HL-60/S4 (cell line): ENCODE data around the gene GRPEL2.
"Not testable (repeated sequence)": the region's sequence is repeated elsewhere in the genome, so short reads cannot be mapped to it uniquely, and the experiment has no call there.

ENCODE experiments used
- in situ Hi-C: fragments of 300-500 bp; cut with MboI; formaldehyde crosslinking; loops from 2 replicates; pipeline ENCODE4 v1.14.3; 2022; ENCODE audit warnings: low sequenced_read_pairs

The GRPEL2 gene

DNA sequence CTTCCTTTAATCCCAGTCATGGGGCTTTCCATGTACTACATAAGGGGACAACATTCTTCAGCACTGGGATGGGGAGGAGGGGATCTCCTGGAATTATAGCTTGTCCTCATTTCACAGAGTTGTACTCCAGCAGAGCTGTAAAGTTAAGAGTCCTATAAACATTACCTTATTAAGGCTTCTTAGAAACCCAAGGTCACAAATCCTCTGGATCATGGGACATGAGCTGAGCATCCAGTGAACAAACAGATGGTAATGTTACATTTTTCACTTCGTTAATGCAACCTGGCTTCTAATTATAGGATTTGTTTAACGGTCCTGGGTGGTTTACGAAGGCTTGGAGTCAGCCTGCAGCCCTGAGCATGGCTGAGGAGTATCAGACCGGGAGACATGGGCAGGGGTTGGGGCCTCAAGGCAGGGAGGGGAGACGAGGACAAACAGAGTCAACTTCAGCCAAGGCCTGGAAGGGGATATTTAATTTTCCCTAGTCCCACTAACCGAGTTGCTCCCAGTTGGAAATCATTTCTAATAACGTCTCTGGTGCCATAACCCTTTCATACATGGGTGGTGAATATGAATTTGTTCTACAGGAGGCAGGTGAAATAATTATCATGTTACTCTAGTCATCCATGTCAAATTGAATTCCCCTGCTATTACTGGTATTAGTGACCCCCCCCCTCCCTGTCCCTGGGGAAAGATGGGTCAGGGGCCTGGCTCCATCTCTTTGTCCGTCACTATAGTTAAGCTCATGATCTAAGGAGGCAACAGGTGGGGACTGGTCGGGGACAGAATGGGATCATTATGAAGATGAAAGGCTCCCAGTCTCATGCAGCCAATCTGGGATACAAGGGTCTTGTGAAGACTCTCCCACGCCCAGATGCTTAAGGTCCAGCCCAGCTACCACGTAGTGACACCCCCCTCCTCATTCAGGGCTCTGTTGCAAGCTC, 44.5 kb downstream of the GRPEL2 start:
- in situ Hi-C loops, result loop anchor here (10.0 kb wide), 1 partner anchor 45 kb away; no protein-coding TSS in a partner anchor

DNA sequence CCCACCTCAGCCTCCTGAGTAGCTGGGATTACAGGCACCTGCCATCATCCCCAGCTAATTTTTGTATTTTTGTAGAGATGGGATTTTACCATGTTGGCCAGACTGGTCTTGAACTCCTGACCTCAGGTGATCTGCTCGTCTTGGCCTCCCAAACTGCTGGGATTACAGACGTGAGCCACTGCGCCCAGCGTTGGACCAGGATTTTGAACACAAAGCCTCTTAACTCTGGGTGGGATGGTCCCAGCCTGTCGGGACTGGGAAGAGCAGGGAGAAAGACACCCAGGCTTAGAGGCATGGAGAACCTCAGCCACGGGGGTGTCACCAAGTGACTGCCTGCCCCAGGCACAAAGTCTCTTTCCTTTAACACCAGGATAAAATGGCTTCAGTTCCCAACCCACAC, 45.8 kb downstream of the GRPEL2 start:
- in situ Hi-C loops, result not testable (repeated sequence)

DNA sequence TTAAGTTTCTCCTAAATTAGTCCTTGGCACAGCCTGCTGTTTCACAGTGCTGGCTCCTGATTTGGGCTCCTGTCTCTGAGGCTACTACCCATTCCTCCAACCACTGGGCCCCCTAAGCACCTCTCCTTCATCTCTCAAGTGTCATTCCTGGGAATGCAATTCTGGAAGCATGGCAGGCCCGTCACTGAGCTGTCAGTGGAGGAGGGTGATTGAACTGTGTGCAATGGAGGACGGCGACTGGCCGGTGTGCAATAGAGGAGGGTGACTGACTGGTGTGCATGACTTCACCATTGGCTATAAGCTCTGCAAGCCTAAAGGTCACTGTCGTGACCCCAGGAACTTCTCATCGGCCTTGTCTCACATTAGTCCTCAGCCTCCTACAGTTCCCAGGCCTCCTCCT, 46.2 kb downstream of the GRPEL2 start:
- in situ Hi-C loops, result no loop called here

DNA sequence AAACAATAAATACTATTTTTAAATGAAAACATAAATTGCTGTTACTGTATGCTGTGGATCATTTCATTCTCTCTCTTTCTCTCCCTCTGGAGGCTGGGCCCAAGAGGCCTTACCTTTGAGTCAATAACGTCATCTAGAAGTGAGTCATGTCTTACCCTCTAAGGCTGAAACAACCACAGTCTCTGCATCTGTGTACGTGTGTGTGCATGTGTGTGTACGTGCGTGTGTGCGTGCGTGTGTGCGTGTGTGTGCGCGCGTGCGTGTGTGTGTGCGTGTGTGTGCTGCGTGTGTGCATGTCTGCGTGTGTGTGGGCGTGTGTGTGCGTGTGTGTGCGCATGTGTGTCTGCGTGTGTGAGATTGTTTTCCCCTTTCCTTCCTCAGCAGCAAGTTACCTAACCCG, 47.4 kb downstream of the GRPEL2 start:
- in situ Hi-C loops, result no loop called here

- in situ Hi-C loops, result not testable (repeated sequence)
These were observed 49.7 kb downstream of the GRPEL2 start for GRCh38 chr5:149394996-149395395.

- in situ Hi-C loops, result no loop called here
These were observed 52.2 kb downstream of the GRPEL2 start for GRCh38 chr5:149397530-149397929.

DNA sequence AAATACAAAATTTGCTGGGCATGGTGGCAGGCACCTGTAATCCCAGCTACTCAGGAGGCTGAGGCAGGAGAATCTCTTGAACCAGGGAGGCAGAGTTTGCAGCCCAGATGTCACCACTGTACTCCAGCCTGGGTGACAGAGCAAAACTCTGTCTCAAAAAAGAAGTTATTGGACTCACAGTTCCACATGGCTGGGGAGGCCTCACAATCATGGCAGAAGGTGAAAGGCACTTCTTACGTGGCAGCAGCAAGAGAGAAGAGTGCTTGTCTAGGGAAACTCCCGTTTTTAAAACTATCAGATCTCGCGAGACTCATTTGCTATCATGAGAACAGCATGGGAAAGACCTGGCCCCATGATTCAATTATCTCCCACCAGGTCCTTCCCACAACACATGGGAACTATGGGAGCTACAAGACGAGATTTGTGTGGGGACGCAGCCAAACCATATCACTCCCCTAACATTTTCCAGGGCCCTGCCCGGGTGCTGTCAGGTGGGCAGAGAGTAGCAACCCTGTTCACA, 53.5 kb downstream of the GRPEL2 start:
- in situ Hi-C loops, result not testable (repeated sequence)

GRCh38 chr5:149399775-149400174, 54.5 kb downstream of the GRPEL2 start:
- in situ Hi-C loops, result no loop called here

DNA sequence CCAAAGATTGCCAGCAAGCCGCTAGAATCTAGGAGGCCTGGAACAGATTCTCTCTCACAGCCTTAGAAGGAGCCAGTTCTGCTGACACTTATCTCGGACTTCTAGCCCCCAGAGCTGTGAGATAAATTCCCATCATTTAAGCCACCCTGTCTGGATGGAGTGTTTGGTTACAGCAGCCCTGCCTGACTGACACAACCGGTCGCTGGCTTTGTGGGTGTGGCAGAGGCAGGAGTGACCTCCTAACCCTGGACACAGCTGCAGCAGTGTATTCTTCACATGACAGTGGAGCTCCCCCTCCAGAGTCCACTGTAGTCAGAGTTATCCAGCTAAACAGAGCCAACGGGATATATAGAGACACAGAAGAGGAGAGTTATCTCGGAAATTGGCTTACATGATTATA, 55.0 kb downstream of the GRPEL2 start:
- in situ Hi-C loops, result no loop called here

DNA sequence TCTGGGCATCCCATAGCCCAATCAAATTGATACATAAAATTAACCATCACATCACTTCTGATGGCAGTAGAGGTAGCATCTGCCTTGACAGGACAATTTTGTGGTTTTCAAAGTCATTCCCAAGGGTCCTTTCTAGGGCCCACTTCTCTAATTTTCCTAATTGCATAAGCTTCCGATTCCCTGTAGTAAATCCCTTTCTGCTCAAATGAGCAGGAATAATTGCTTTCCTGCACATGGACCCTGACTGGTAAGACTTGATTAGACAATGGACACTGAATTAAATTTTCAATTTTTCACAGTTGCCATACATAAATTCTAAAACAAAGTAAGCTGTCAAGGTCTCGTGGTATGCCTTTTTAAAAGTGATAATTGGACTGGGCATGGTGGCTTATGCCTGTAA, 55.8 kb downstream of the GRPEL2 start:
- in situ Hi-C loops, result no loop called here

DNA sequence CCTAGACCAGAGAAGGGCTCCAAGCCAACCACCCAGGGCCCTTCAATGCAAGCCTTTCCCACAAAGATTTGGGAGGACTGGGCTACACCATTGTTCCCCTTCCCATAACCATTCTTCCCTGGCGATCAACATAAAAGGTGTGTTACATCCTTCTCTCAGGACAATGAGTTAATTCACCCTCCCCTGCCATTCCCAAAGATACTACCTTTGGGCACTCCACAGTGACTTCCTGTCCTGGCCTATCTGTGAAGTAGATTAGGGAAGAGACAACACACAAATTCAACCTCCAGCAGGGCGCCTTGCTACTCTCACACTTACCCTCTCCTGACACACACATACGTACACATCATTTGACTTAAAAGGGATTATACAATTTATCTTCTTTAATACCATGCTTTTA, 57.0 kb downstream of the GRPEL2 start:
- in situ Hi-C loops, result no loop called here
